HG03064 (cell line): Measurements from ENCODE around the gene CCDC184.
A peak's percentile ranks its signal among the peaks of the same experiment; 100 is the strongest.

Source experiments
- ATAC-seq: cut with Tn5 transposase; IDR thresholded peaks from one replicate; pipeline ENCODE4 v1.9.1; 2021; ENCODE audit warnings: low read depth; ENCODE audit not compliant: unreplicated experiment

The CCDC184 gene

GRCh38 chr12:48177982-48178381 lies 5.5 kb upstream of the CCDC184 start:
- no peak for ATAC-seq

- ATAC-seq = no peak
Observed at GRCh38 chr12:48179466-48179865, 4.0 kb upstream of the CCDC184 start.

GRCh38 chr12:48180424-48180823 lies 3.0 kb upstream of the CCDC184 start:
- no peak for ATAC-seq

GRCh38 chr12:48180857-48181495 lies 2.5 kb upstream of the CCDC184 start:
- no peak for ATAC-seq

- ATAC-seq = no peak
Observed at GRCh38 chr12:48182631-48183030, 813 bp upstream of the CCDC184 start.

- ATAC-seq = no peak
Observed at GRCh38 chr12:48183876-48184548, 568 bp downstream of the CCDC184 start.

GRCh38 chr12:48184549-48184922 lies 1.1 kb downstream of the CCDC184 start:
- ATAC-seq = no peak

GRCh38 chr12:48185181-48185919 lies 1.9 kb downstream of the CCDC184 start:
- ATAC-seq = no peak

GRCh38 chr12:48187916-48188695 lies 4.7 kb downstream of the CCDC184 start:
- ATAC-seq = no peak

GRCh38 chr12:48189331-48190125 lies 6.1 kb downstream of the CCDC184 start:
- no peak for ATAC-seq

GRCh38 chr12:48191096-48191495 lies 7.7 kb downstream of the CCDC184 start:
- no peak for ATAC-seq

- no peak for ATAC-seq
Observed at GRCh38 chr12:48192861-48193260, 9.4 kb downstream of the CCDC184 start.

GRCh38 chr12:48193623-48194022 lies 10.2 kb downstream of the CCDC184 start:
- ATAC-seq = no peak

- ATAC-seq = no peak
Observed at GRCh38 chr12:48194799-48195201, 11.4 kb downstream of the CCDC184 start.

GRCh38 chr12:48197549-48197970 lies 14.1 kb downstream of the CCDC184 start:
- ATAC-seq = peak; percentile 14

GRCh38 chr12:48197971-48198671 lies 14.7 kb downstream of the CCDC184 start:
- peak; percentile 99 for ATAC-seq

- ATAC-seq = no peak
Observed at GRCh38 chr12:48198672-48198971, 15.2 kb downstream of the CCDC184 start.

GRCh38 chr12:48198985-48199384 lies 15.5 kb downstream of the CCDC184 start:
- no peak for ATAC-seq

- no peak for ATAC-seq
Observed at GRCh38 chr12:48199774-48200221, 16.4 kb downstream of the CCDC184 start.

GRCh38 chr12:48201091-48201490 lies 17.6 kb downstream of the CCDC184 start:
- no peak for ATAC-seq
